Chondrocyte (in vitro differentiated cells): ENCODE measurements around the gene TMEM202. TPM values are rescaled to one million over a fixed set of nuclear protein-coding genes. Genes with fewer than 3 reads are reported as not detected.

Source experiments
- DNase-seq: peaks from one replicate; pipeline ENCODE4 v3.0.0; 2021; ENCODE audit warnings: mixed read lengths, low spot score
- H3K27ac Mint-ChIP-seq: one replicate; pipeline ENCODE4 v1.8.0; 2021; ENCODE audit warnings: mild to moderate bottlenecking, moderate library complexity, mixed read lengths; ENCODE audit not compliant: unreplicated experiment
- H3K27me3 Mint-ChIP-seq: 2 replicates; pipeline ENCODE4 v1.8.0; 2021; ENCODE audit warnings: low read depth, mixed read lengths
- H3K36me3 Mint-ChIP-seq: 2 replicates; pipeline ENCODE4 v1.8.0; 2021; ENCODE audit warnings: low read depth, mixed read lengths
- H3K4me1 Mint-ChIP-seq: 2 replicates; pipeline ENCODE4 v1.8.0; 2021; ENCODE audit warnings: low read depth, mild to moderate bottlenecking, mixed read lengths
- H3K4me3 Mint-ChIP-seq: one replicate; pipeline ENCODE4 v1.8.0; 2021; ENCODE audit warnings: mild to moderate bottlenecking, moderate library complexity, mixed read lengths; ENCODE audit not compliant: unreplicated experiment
- H3K9me3 Mint-ChIP-seq: 2 replicates; pipeline ENCODE4 v1.8.0; 2021; ENCODE audit warnings: low read depth, mixed read lengths
- CTCF ChIP-seq: fragments of 200-600 bp; sonication (generic); IDR thresholded peaks from 2 replicates; pipeline ENCODE4 v1.5.0; 2021; ENCODE audit warnings: antibody characterized with exemption, mild to moderate bottlenecking, moderate library complexity
- total RNA-seq: library from RNA; stranded (reverse); gene quantifications from 3 replicates; pipeline ENCODE4 v1.2.1, GENCODE V29; 2021

The TMEM202 gene
- total RNA-seq, 1 donor from 2014 or later = not detected

GRCh38 chr15:72398648-72399047 is 543 bp downstream of the TMEM202 start:
- peaks cover 57% of the 10 kb centered on the region for H3K27me3 Mint-ChIP-seq

GRCh38 chr15:72402726-72403125 is 4.6 kb downstream of the TMEM202 start:
- Mint-ChIP-seq H3K4me1 (no peaks in the 10 kb centered on the region), H3K27me3 (peaks cover 71% of the 10 kb centered on the region), H3K4me3 (no peak overlapping the region), H3K9me3 (no peaks in the 10 kb centered on the region), H3K27ac (no peak overlapping the region), H3K36me3 (no peaks in the 10 kb centered on the region)
- TF ChIP-seq CTCF = no peak
- DNase-seq = no peak

More at GRCh38 chr15:72398648-72399047, 543 bp downstream of the TMEM202 start:
- Mint-ChIP-seq H3K4me1 (no peaks in the 10 kb centered on the region), H3K36me3 (no peaks in the 10 kb centered on the region), H3K4me3 (no peak overlapping the region), H3K27ac (no peak overlapping the region), H3K9me3 (no peaks in the 10 kb centered on the region)
- no peak for TF ChIP-seq CTCF
- DNase-seq = no peak

- Mint-ChIP-seq H3K27ac (no peak overlapping the region), H3K4me3 (no peak overlapping the region), H3K36me3 (no peaks in the 10 kb centered on the region), H3K4me1 (no peaks in the 10 kb centered on the region), H3K27me3 (peaks cover 69% of the 10 kb centered on the region), H3K9me3 (no peaks in the 10 kb centered on the region)
- no peak for TF ChIP-seq CTCF
- DNase-seq = no peak
Measured at GRCh38 chr15:72404356-72404755, 6.3 kb downstream of the TMEM202 start.

- H3K4me3 Mint-ChIP-seq = no peak overlapping the region
- H3K27ac Mint-ChIP-seq = no peak overlapping the region
- H3K9me3 Mint-ChIP-seq = no peaks in the 10 kb centered on the region
- no peak for TF ChIP-seq CTCF
- no peaks in the 10 kb centered on the region for H3K36me3 Mint-ChIP-seq
- H3K27me3 Mint-ChIP-seq = peaks cover 70% of the 10 kb centered on the region
- H3K4me1 Mint-ChIP-seq = no peaks in the 10 kb centered on the region
- DNase-seq = no peak
Measured at GRCh38 chr15:72404841-72405240, 6.7 kb downstream of the TMEM202 start.

GRCh38 chr15:72406936-72407335 is 8.8 kb downstream of the TMEM202 start:
- TF ChIP-seq CTCF = no peak
- Mint-ChIP-seq H3K4me1 (no peaks in the 10 kb centered on the region), H3K9me3 (no peaks in the 10 kb centered on the region), H3K36me3 (no peaks in the 10 kb centered on the region), H3K4me3 (no peak overlapping the region), H3K27ac (no peak overlapping the region), H3K27me3 (peaks cover 68% of the 10 kb centered on the region)
- no peak for DNase-seq
